Fibroblast of skin of abdomen (primary cell): ENCODE results near the gene ZRANB3.
"Not testable (repeated sequence)": the region's sequence is repeated elsewhere in the genome, so short reads cannot be mapped to it uniquely, and the experiment has no call there.

Experiments used
- DNase-seq: peaks from one replicate; pipeline ENCODE4 v3.0.0-alpha.2; 2013

The ZRANB3 gene

DNA sequence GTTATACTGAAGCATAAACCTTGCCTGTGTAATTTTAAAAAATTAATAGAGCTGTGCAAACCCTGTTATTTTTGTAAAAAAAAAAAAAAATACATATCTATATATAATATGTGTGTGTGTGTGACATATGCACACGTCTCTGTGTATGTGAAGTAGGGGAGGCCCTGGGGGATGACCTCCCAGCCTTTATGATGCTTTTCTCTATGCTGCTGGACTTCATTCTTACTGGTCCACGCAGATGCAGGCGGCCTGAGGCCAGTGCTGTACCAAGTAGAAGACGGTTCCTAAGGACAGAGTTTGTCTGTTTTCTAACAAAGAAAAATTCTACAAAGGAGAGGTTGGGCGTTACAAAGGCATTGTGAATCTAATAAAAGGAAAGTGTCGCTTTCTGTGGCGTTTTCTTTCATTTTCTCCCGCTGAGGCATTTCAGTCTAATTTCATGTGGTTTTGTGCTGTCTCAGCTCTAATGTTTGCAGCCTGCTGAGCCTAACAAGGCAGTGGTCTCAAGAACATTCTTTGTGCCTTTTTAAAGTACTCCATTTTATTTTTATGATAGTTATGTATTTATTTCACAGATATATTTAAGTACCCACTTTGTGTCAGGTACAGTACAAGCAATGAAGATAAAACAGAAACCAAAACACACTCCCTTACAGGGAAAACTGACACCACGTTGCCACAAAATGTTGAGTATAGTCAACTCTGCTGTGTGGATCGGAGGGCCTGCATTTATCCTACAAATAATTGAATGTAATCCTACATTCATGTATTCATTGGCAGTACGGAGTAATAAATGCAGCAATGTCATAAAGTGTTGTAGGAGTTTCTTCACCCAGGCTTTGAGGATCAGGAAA, 360.9 kb downstream of the ZRANB3 start:
- no peak for DNase-seq

DNA sequence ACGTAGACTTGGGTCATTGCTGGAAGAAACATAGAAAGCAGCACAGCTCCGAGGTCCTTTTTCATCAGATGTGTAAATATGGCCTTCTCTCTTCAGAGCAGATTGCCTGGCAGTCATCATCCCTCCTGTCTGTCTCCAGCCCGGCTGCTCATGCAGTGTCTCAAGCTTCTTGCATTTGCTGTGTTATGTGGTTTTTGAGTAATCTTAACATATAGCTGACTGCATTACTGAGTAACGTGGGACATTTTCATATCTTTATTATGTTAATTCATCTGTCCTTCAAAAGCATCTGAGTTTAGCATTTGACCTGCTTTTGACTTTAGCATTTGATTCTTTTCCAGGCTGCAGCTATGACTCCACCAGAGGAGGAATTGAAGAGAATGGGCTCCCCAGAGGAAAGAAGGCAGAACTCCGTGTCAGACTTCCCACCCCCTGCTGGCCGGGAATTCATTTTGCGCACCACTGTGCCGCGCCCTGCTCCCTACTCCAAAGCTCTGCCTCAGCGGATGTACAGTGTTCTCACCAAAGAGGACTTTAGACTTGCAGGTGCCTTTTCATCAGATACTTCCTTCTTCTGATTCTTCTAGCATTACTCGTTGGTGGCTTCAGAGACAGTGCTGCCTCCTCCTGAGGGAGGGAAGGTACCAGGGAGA, 362.7 kb downstream of the ZRANB3 start:
- no peak for DNase-seq

DNA sequence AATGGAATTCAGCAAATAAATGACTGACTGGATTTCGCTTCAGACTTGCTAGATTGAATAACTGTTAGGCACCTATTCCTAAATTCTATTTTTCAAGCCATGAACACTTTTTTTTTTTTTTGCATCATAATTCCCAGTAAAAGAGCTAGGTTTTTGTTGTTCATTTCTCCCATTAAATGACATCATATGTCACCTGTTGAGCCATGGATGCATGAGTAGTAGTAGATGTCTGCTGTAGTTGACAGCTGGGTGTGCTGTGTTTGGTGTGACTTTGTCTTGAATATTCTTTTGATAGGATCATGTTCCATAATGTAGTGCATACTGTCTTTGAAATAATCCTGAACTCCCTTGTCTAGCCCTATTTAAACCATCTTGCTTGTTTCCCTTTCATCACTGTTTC, 363.7 kb downstream of the ZRANB3 start:
- no peak for DNase-seq

DNA sequence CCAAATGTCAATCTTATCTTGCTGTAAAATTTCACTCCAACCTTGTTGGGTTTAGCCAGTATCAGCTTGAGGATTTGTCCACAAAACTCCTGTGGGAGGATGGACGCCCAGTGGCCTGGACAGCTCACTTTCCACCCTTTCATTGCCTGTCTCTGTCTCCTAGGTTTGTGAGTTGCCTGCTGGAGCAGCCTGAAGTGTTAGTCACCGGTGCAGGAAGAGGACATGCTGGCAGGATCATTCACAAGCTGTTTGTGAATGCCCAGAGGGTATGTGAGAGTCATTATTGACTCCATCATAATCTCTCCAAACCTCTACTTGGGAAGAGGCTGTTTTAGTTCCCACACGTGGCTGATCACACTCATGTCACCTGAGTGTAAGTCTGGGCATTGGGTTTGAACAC, 366.6 kb downstream of the ZRANB3 start:
- peak; percentile 26 for DNase-seq

DNA sequence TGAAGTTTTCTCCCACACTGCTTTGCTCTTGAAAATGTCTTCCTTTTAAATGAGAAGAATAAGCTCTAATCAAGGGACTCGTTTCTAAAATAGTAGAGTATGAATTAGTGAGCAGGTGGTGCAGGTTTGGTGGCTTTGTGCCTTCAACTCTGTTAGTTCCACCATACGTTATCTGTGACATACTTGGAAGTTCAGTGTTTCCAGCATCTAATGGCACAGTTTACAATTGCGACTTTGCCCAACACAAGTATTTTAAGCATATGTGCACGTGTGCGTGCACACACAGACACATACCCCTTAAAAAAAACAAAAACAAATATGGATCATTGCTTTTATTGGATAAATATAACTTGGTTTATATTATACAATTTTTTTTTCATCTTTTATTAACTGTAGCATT, 367.1 kb downstream of the ZRANB3 start:
- DNase-seq, result no peak

DNA sequence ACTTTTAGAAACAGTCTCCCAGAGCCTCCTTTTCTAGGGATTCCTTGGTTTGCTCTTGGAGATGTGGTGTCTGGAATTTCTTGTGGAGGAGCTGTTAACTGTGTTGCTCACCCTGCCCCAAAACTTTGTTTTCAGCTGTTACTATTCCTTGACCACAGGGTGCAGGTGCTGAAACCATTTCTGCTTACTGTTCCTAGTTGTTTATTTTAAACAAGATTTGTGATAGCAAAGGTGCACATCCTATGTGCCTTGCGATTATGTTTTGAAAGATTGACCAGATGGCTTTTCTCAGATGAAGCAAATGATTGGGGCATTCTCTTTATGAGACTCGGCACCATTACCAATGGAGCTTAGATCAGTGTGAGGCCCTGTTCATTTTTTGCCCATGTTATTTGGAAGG, 367.7 kb downstream of the ZRANB3 start:
- no peak for DNase-seq

DNA sequence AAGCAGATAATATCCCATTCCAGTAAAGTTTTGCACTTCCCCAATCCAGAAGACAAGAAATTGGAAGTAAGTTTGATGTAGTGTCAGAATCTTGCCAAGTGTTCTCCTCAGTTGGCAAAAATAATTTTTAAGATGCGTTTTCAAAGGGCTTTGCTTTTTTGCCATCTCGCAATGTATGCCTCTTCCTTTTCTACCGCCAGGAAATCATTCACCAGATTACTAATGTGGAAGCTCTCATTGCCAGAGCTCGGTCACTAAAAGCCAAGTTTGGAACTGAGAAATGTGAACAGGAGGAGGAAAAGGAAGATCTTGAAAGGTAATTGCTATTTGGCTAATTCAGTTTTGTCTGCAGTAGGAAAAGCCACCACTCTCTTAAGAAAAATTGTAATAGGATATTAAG, 368.2 kb downstream of the ZRANB3 start:
- DNase-seq, result no peak

DNA sequence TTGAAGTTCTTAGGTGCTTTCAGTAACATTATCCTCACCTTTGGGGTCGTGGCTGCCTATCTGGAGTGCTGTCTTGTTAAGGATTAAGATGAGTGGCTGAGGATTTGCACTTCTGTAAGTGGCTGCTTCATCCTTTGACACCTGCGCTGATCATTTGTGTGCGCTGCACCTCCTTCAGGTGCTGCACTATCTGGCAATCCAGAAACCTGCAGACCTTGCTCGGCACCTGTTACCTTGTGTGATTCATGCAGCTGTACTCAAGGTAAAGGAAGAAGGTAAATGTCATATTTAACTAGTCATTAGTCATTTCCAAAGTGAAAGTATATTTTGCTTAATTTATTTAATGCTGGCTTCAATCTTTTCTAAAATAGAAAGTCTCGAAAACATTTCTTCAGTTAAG, 368.6 kb downstream of the ZRANB3 start:
- no peak for DNase-seq

DNA sequence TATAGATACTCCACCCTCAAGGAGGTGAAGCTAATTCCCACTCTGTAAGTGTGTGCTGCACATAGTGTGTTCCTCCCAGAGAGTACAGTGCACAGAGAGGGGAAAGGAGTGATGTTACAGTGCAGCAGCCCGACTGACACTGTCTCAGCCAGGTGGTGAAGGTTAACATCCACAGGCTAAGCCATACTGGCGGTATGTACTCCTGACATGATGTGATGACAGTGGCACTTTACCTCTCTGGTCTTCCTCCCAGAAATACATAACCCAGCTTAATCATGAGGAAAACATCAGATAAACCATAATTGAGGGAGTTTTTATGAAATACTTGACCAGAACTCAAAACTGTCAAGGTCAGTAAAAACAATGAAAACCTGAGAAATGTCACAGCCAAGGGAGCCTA, 371.8 kb downstream of the ZRANB3 start:
- DNase-seq, result no peak

DNA sequence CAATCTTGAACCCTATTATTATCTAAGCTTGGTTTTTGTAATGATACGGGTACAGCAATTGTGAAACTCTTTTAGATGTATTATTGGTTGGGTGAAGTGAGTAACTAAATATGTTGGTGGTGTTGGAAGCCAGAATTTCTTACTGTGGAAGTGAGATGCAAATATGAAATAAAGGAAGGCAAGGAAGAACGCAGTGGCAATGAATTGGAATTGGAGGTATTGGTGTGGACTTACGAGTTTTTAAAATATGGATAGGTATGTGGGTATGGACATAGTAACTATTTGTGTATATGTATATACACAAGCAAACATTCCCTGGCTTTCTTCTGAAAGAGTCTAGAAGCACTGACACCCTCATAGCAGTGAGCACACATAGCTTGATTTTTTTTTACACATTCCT, 373.2 kb downstream of the ZRANB3 start:
- no peak for DNase-seq

DNA sequence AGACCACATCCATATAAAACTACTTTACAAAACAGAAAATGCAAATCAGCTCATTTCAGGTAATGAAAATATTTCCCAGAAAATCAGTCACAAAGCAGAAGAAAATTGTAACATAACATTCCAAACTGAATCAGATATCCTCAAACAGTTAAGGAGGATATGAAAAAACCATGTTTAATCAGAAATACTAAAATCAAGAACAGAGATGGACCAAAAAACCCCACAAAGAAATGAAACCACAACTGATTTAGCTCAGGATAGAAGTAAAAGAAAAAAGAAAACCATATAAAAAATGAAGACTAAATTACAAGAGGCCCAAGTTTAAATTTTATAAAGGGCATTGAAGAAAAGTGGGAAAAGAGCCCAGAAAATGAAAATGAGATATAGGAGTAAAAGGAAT, 376.1 kb downstream of the ZRANB3 start:
- DNase-seq, result no peak

DNA sequence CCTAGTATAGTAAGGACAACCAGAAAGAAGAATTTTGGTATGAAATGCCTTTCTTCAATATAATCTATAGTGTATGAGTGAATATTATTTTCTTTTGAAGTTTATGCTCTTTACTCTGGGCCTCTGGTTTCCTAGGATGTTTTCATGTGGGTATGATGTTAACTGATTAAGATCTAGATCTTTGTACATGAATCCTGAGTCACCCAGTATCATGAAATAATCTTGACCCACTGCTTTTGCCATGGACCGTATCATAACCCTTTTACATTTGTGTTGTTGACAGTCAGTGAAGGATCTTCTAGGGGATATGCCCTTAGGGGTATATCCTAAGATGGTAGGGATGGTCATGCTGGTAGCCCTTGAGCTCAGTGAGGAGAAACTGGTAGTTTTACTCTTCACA, 378.7 kb downstream of the ZRANB3 start:
- DNase-seq, result no peak

DNA sequence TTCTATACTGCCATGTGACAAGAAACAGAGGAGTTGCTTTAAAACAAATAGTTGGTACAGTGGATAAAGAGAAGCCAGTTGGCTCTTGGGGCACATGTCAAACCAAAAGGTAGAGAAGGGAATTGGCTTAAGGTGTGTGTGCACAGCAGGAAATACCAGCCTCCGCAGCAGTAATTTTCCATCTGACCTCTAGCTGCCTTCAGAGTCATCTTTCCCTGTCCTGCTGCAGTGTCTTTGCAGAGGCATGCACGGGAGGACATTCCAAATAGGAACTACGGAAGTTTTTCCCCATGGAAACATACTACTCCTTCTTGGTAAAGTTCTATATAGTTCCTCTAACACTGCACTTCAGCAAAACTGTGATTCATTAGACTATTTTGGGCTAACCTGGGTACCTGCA, 379.4 kb downstream of the ZRANB3 start:
- no peak for DNase-seq

DNA sequence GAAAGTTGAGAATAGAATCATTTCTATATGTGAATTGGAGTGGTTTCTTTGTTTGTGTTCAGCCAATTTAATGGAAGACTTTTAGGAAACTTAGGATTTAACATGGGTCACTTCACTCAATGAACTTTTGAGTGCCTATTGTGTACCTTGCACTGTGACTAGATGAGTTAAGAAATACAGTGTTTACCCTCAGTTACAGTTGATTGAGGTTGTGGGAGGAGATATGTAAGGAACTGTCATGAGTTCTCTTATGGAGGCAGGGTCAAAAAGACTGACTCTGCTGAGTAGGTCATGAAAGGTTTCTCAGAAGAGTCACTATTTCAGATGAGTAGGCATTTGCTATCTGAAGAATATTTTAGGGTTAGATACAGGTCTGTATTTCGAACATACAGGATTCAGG, 380.3 kb downstream of the ZRANB3 start:
- no peak for DNase-seq

DNA sequence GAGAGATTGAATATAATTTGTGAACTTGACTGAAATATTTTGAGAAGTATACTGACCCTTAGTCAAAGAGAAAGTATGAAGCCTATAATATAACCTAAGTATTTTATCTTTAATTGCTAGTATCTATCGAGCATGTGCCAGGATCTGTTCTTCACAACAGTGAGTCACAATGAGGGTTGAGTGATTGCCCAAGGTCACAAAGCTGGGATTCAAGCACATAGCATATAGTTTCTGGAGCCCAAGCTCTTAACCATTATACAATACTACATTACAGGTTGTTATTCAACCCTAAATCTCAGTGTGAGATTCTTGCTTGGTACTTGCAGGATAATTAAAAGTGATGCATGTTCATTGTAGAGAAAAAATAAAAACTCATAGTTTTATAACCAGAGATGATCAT, 381.8 kb downstream of the ZRANB3 start:
- DNase-seq, result peak; percentile 17

DNA sequence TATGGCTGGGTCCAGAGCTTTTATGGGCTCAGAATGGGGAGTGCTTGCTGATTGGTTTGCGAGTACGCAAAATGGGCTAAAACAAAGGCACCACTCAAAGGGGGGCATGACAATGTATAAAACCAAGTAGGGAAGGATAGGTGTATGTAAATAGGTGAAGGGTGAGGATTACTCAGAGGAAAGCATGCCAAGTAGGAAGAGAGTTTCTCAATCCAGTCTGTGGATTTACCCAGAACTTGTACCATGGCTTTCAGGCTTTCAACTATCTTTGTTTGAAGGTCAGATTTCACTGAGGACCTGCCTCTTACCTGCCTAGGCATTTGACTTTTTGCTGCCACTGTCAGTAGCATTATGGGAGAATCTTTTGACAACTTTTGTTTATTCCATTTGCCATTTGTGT, 386.7 kb downstream of the ZRANB3 start:
- no peak for DNase-seq

DNA sequence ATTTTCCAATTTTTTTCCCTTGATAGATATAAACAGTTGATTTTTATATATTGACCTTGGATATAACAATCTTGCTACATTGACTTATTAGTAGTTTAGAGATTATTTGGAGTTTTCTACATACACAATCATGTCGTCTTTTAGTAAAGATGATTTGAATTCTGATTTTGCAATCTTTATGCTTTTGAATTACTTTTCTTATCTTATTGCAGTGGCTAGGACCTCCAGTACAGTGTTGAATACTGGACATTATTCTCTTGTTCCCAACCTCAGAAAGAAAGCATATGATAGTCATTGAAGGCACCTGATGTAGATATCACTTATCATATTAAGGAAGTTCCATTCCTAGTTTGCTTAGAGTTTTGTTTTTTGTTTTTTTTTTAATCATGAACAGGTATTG, 388.7 kb downstream of the ZRANB3 start:
- DNase-seq, result no peak

DNA sequence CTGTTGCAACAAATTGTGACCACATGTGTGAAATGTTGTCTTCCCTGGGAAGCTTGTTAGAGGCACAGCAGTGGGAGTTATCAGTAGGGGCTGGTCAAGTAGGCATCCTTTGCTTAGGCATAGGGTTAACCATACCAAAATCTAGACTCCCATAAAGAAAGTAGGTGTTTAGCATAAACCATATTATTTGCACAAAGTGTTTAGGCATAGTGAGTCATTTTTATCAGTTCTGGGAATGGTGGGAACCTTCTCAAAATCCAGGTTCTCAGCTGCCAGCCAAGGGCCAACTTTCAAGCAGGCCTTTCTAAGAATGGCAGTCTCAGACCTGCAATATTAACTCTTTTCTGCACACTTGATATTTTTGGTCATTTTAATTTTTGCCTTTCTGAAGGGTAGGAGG, 390.4 kb downstream of the ZRANB3 start:
- no peak for DNase-seq

DNA sequence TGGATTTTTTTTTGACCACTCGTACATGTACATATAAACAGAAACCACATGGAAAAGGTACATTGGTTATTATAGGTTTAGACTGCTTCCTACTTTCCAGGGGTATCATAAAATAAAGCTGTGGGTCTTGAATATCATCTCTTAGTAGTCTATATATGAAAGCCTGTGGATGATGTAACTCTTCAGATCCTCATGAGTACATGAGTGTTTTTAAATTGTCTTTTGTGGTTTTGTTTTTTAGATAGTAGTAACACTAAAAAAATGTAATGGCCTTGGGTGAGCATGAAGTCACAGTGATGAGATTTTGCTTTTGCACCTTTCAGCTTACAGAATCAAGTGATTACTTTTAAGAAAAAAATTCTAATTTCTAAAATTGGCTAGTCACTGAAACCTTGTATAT, 398.7 kb downstream of the ZRANB3 start:
- DNase-seq, result peak; percentile 70

DNA sequence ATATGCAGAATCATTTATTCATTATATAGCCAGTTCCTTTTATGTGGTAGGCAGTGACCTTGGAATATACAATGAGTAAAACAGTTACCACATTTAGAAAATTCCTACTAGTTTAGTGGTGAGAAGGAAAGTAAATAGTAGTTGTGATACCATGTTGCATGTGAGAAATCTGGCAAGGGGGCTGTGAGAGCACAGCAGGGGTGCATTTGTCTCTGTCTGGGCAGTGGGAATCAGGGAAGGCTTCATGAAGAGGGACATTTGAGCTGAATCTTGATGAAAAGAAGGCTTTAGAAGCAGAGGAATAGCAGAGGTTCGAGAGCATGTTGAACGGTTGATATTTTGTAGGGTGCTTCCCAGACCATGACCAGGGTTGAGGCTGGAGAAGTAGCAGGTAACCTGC, 400.3 kb downstream of the ZRANB3 start:
- no peak for DNase-seq

DNA sequence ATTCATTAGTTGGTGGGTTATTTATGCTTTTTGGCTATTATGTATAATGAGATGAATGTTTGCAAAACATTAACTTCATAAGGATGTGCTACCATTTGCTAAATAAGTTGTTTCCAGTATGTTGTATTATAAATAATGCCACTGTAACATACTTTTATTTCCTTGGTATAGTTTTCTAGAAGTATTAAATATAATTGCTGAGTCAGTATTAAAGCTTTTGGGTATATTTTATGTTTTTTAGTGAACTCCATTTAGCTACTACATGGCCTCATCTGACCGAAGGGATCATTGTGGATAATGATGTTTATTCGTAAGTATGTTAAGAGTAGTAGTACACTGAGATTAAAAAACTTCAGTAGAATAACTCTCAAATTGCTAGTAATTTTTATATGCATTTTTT, 405.1 kb downstream of the ZRANB3 start:
- no peak for DNase-seq

DNA sequence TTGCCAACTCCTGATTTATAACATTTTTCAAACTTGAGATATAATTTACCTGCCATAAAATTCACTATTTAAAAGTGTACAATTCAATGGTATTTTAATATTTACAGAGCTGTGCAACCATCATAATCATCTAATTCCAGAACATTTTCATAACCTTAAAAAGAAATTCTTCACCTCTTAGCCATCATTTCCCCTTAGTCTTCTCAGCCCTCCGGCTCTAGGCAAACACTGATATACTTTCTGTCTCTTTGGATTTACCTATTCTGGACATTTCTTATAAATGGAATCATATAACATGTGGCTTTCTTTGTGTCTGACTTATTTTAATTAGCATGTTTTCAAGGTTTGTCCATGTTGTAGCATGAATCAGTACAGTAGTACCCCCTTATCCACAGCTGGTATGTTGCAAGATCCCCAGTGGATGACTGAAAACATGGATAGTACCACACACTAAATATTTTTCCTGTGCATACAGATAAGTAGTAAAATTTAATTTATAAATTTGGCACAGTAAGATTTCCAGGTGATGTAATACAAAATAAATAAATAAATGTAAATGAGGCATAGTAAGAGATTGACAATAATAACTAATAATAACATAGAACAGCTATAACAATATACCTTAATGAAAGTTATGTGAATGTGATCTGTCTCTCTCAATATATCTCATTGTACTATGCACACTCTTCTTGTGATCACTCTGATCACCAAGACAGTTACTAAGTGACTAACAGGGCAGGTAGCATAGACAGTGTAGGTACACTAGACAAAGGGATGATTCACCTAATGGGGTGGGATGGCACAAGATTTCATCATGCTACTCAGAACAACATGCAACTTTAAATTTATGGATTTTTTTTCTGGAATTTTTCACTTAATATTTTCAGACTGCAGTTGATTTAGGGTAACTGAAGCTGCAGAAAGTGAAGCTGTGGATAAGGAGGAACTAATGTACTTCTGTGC, 405.8 kb downstream of the ZRANB3 start:
- DNase-seq, result peak; percentile 27

DNA sequence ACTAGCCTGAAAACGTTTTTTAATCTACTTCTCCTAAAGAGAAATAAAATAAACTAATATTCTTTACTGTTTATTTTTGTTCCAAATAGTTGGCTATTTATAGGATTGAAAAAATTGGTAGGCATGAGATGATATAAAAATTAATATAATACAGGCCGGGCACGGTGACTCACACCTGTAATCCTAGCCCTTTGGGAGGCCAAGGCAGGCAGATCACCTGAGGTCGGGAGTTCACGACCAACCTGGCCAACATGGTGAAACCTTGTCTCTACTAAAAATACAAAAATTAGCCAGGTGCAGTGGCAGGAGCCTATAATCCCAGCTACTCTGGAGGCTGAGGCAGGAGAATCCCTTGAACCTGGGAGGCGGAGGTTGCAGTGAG, 409.4 kb downstream of the ZRANB3 start:
- DNase-seq, result not testable (repeated sequence)
